22Rv1 (cell line): ENCODE results near the gene PBX3.

Experiments used
- ZFX ChIP-seq: fragments of 450-650 bp; IDR thresholded peaks from 2 replicates; pipeline ENCODE4 v1.6.1; 2017; ENCODE audit warnings: antibody characterized with exemption, borderline replicate concordance
- TF ChIP-seq, protein P1 (sequence below): fragments of 450-650 bp; IDR thresholded peaks from 2 replicates; pipeline ENCODE4 v1.5.1; 2017; ENCODE audit warnings: mild to moderate bottlenecking

DNA sequence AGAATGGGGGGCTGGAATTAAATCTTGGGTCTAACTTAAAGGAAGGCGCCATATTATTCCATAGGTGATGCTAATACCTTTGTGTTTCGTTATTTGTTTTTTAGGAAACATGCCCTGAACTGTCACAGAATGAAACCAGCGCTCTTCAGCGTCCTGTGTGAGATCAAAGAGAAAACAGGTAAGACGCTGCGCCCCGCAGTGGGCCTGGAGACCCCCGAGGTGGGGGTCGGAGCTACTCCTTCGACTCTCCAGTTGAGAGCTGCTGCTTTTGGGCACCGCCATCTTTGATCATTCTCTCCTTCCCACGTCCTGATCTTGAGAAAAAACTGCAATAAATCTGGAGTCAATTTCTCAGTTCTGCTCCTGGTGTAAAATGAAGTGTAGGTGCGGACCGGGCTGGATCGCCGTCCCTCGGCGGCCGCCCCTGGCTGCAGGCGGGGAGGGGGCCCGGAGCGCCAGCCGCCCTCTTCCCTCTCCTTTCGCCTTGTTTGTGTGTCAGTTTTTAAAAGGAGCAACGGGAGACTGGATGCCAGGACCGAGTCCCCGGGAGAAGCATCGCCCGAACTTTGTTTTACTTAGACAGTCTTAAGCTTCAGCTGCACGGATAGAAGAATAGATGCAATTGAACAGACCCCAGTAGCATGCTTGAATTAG is 1.4 kb downstream of the PBX3 start:
- TF ChIP-seq, protein P1, sequence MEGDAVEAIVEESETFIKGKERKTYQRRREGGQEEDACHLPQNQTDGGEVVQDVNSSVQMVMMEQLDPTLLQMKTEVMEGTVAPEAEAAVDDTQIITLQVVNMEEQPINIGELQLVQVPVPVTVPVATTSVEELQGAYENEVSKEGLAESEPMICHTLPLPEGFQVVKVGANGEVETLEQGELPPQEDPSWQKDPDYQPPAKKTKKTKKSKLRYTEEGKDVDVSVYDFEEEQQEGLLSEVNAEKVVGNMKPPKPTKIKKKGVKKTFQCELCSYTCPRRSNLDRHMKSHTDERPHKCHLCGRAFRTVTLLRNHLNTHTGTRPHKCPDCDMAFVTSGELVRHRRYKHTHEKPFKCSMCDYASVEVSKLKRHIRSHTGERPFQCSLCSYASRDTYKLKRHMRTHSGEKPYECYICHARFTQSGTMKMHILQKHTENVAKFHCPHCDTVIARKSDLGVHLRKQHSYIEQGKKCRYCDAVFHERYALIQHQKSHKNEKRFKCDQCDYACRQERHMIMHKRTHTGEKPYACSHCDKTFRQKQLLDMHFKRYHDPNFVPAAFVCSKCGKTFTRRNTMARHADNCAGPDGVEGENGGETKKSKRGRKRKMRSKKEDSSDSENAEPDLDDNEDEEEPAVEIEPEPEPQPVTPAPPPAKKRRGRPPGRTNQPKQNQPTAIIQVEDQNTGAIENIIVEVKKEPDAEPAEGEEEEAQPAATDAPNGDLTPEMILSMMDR = no peak
- TF ChIP-seq ZFX = no peak
